ENCODE data around the gene CCDC32.

Gene CCDC32

DNA sequence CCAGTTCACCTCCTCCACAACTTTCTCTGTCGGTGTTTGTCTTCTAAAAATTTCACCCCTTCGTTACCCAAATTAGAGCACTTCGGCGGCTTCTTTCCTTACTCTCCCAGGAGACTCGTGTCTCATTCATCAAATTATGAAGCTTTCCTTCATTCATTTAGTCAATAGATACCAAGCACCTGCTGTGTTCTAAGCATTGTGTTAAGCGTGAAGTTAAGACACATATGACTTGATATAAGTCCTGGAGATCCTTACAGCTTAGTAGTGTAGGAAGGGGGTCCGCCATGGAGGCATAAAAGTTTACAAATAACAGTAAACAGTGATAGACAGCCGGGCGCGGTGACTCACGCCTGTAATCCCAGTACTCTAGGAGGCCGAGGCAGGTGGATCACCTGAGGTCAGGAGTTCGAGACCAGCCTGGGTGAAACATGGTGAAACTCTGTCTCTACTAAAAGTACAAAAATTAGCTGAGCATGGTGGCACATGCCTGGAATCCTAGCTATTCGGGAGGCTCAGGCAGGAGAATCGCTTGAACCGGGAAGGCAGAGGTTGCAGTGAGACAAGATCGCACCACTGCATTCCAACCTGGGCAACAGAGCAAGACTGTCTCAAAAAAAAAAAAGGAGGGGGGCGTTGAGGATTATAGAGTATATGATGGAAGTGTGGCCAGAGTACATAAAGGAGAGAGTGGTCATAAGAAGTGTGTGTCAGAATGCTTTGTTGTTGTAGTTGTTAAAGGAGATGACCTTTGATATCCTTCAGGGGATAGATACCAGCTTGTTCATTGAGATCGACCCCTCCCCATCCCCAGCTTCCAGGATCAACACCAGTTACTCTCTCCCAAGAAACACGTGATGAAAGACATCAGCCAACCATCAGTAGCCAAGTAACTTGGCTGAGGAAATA, 744 bp upstream of the CCDC32 start:
- no peak for DNase-seq

DNA sequence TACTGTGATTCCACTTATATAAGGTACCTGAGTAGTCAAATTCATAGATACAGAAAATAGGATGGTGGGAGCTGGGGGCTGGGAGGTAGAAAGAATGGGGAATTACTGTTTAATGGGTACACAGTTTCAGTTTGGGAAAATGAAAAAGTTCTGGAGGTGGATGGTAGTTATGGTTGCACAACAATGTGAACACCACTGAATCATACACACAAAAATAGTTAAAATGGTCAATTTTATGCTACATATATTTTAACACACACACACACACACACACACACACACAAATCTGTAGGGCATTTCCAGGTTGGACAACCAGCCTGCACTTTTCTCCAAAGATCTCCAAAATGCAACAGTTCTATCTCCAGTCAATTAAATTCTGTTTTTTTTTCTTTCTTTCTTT, 1.4 kb downstream of the CCDC32 start:
- DNase-seq = no peak

DNA sequence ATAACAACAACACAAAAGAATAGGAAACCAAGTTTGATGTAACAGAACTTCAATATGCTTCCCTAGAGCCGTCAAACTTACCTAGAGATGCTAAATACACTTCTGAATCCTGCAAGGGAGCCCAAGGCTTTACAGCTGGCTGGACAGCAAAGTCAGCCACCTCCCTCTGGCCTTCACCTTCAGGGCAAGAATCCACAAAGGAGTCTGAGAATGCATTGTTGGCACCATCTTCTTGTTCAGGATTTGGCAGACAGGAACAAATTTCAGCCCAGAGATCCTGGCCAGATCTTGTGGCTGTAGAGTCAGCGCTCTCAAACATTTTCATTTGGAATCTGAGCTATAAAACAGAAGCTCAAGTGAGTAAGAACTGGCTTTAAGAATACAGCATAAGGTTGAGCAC, 2.2 kb downstream of the CCDC32 start:
- DNase-seq = no peak

GRCh38 chr15:40558952-40559742, 5.7 kb downstream of the CCDC32 start:
- DNase-seq = no peak

- no peak for DNase-seq
Measured at GRCh38 chr15:40555876-40556275, 9.0 kb downstream of the CCDC32 start.

- DNase-seq = no peak
Measured at GRCh38 chr15:40554161-40554525, 10.7 kb downstream of the CCDC32 start.

- DNase-seq = no peak
Measured at GRCh38 chr15:40550341-40551037, 14.4 kb downstream of the CCDC32 start.

DNA sequence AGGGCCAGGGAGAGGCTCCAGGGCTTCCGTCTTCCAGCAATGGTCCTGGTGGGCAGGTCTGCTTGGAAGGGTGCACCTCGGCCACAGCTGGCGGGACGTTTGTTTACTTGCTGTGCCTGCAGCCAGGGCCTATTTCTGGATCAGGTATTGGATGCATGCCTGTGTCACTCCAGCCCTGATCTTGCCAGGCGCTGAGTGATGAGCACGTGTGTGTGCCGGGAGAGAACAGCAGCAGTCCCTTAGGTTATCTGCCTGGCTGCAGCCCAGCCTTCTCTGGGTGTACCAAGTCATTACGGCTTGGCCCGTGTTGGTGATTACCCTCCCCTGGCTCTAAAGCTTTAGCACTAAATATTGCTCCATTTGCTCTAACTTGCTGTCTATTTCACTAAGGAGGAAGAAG, 14.9 kb downstream of the CCDC32 start:
- DNase-seq = no peak

- no peak for DNase-seq
Measured at GRCh38 chr15:40548610-40549009, 16.2 kb downstream of the CCDC32 start.

DNA sequence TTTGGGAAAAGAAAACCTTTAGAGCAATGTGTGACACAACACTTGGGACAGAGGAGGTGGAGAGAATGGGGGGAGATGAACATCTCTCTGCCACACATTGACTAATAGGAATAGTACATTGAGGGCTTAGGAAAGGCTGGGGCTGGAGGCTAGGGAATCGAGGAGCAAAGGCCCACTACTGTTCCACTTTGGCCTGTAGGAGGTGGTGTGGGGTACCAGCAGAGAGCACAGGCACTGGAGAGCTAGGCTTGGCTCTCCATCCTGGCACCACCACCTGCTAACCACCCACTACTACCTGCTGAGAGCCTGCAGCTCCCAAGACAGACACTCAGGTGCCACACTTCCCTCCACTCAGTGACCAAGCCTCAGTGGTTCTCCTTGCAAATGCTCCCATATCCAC, 19.4 kb downstream of the CCDC32 start:
- no peak for DNase-seq

DNA sequence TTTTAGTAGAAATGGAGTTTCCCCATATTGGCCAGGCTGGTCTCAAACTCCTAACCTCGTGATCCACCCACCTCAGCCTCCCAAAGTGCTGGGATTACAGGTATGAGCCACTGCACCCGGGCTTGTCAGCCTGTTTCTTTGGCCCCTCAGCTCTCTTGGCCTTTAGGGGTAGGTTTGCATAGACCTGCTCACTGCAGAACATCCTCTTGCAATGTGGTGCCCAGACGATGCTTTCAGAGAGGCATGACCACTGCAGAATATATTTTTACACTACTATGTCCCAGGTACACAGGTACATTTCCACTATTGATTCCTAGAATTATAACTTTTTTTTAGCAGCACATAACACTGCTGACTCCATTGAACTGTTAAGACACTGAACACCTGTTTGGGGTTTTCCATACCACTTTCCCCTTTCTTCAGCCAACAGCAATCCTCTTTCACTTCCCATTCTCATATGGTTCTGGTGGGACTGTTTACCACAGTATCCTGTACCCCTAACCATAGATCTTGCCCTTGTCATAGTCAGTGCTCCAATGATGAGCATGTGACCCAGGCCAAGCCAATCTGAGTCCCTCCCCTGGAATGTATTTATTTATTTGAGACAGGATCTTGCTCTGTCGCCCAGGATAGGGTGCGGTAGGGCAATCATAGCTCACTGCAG, 21.1 kb downstream of the CCDC32 start:
- no peak for DNase-seq

DNA sequence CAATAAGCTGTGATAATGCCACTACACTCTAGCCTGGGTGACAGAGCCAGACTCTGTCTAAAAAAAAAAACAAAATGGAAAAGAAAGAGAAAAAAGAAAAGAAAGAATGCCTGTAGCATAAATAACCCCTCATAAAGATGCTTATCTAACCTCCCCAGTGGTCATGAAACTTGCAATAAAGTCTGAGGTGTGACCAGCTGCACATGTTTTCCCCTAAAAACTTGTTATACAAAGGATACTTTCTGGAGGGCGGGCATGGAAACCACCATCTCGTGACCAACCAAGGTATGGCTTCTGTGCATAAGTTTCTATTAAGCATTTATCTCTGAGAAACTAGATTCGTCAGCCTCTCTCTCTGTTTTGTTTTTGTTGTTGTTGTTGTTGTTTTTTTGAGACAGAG, 21.8 kb downstream of the CCDC32 start:
- DNase-seq = no peak

- no peak for DNase-seq
Measured at GRCh38 chr15:40538976-40539375, 25.9 kb downstream of the CCDC32 start.

GRCh38 chr15:40536501-40536900, 28.3 kb downstream of the CCDC32 start:
- DNase-seq = no peak

- no peak for DNase-seq
Measured at GRCh38 chr15:40534371-40534770, 30.5 kb downstream of the CCDC32 start.

GRCh38 chr15:40533763-40534364, 31.0 kb downstream of the CCDC32 start:
- DNase-seq = no peak

GRCh38 chr15:40528801-40529200, 36.0 kb downstream of the CCDC32 start:
- no peak for DNase-seq

- no peak for DNase-seq
Measured at GRCh38 chr15:40525855-40526254, 39.0 kb downstream of the CCDC32 start.

DNA sequence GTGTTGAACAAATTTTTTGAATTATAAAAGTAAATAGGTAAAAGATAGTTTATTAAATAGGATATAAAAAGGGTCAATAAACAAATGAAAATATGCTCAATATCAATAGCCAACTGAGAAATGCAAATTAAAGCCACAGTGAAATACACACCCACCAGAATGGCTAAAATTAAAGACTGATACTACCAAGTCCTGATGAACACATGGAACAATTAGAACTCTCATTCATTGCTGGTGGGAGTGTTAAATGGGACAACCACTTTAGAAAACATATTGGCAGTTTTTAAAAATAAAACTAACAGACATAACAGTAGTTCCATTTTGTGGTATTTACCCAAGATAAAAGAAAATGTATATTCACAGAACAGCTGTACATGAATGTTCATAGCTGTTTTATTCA, 41.2 kb downstream of the CCDC32 start:
- no peak for DNase-seq

- no peak for DNase-seq
Measured at GRCh38 chr15:40516322-40516721, 48.5 kb downstream of the CCDC32 start.

GRCh38 chr15:40513609-40514008, 51.2 kb downstream of the CCDC32 start:
- DNase-seq = no peak

DNA sequence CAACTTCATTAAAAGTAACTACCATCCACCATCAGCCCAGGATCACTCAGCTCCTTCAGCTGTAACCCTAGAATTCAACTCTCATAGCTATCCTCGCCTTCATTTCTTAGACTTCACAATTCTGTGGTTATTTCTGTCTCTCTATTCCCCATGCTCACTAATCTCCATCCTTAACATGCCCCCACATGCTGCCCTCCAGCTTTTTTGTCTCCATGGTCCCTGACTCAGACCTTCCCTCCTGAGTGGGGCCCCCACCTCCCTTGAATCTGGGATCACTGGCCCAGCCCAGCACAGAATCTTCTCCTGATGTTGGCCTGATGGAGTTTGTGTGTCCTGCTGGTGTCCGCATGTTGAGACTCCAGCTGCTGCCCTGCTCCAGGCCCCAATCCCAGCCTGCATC, 52.4 kb downstream of the CCDC32 start:
- DNase-seq = no peak
